Trophoblast cell (in vitro differentiated cells and primary cell): ENCODE data around the gene FBXL12.
A peak's percentile ranks its signal among the peaks of the same experiment; 100 is the strongest.
"Not testable (repeated sequence)": the region's sequence is repeated elsewhere in the genome, so short reads cannot be mapped to it uniquely, and the experiment has no call there.

ENCODE experiments used
- DNase-seq, 2 donors: peaks; one replicate each; pipeline ENCODE4 v3.0.0-alpha.2; 2016
- H2AFZ ChIP-seq: 2 replicates; pipeline ENCODE4 v1.6.1; 2013; ENCODE audit warnings: low read length, moderate library complexity, mild to moderate bottlenecking; ENCODE audit not compliant: insufficient read depth, poor library complexity
- H2AK5ac ChIP-seq: 2 replicates; pipeline ENCODE4 v1.6.1; 2013; ENCODE audit warnings: mild to moderate bottlenecking, low read length
- H2BK120ac ChIP-seq: 2 replicates; pipeline ENCODE4 v1.6.1; 2013; ENCODE audit warnings: low read length, mild to moderate bottlenecking, moderate library complexity; ENCODE audit not compliant: insufficient read depth, poor library complexity
- H2BK12ac ChIP-seq: 2 replicates; pipeline ENCODE4 v1.6.1; 2013; ENCODE audit warnings: mild to moderate bottlenecking, low read length, moderate library complexity
- H2BK5ac ChIP-seq: 2 replicates; pipeline ENCODE4 v1.6.1; 2013; ENCODE audit warnings: low read length, low read depth, moderate library complexity, mild to moderate bottlenecking; ENCODE audit not compliant: poor library complexity
- H3K14ac ChIP-seq: 2 replicates; pipeline ENCODE4 v1.6.1; 2013; ENCODE audit warnings: mild to moderate bottlenecking, low read length
- H3K18ac ChIP-seq: 2 replicates; pipeline ENCODE4 v1.6.1; 2013; ENCODE audit warnings: mild to moderate bottlenecking, low read length
- H3K23ac ChIP-seq: 2 replicates; pipeline ENCODE4 v1.6.1; 2013; ENCODE audit warnings: low read length
- H3K27ac ChIP-seq: 2 replicates; pipeline ENCODE4 v1.5.1; 2013; ENCODE audit warnings: low read depth, mild to moderate bottlenecking, inconsistent platforms, low read length, moderate library complexity
- H3K27me3 ChIP-seq: 2 replicates; pipeline ENCODE4 v1.6.1; 2013; ENCODE audit warnings: inconsistent platforms, mild to moderate bottlenecking, low read length, moderate library complexity; ENCODE audit not compliant: insufficient read depth
- H3K36me3 ChIP-seq, 2 experiments: 1 replicate in 1 of 2; 2 replicates in 1 of 2; pipeline ENCODE4 v1.6.1; 2013; ENCODE audit warnings: low read length in 2 of 2, mild to moderate bottlenecking in 2 of 2, moderate library complexity in 1 of 2; ENCODE audit not compliant: insufficient read depth in 2 of 2, control insufficient read depth in 1 of 2
- H3K4ac ChIP-seq: 2 replicates; pipeline ENCODE4 v1.6.1; 2013; ENCODE audit warnings: low read depth, mild to moderate bottlenecking, low read length, moderate library complexity
- H3K4me1 ChIP-seq, 2 experiments: 1 replicate in 1 of 2; 2 replicates in 1 of 2; pipeline ENCODE4 v1.6.1; 2013; ENCODE audit warnings: low read length in 2 of 2, mild to moderate bottlenecking in 2 of 2, moderate library complexity in 1 of 2; ENCODE audit not compliant: insufficient read depth in 2 of 2, control insufficient read depth in 1 of 2
- H3K4me2 ChIP-seq: 2 replicates; pipeline ENCODE4 v1.6.1; 2013; ENCODE audit warnings: inconsistent platforms, mild to moderate bottlenecking, low read length, moderate library complexity
- H3K4me3 ChIP-seq: 2 replicates; pipeline ENCODE4 v1.5.1; 2013; ENCODE audit warnings: mild to moderate bottlenecking, low read depth, low read length, inconsistent platforms
- H3K79me1 ChIP-seq: one replicate; pipeline ENCODE4 v1.6.1; 2013; ENCODE audit warnings: low read length
- H3K79me2 ChIP-seq: 2 replicates; pipeline ENCODE4 v1.6.1; 2013; ENCODE audit warnings: low read length, mild to moderate bottlenecking; ENCODE audit not compliant: control insufficient read depth, insufficient read depth, poor library complexity
- H3K9ac ChIP-seq: 2 replicates; pipeline ENCODE4 v1.6.1; 2013; ENCODE audit warnings: mild to moderate bottlenecking, low read length
- H3K9me3 ChIP-seq: 2 replicates; pipeline ENCODE4 v1.6.1; 2013; ENCODE audit warnings: low read depth, mild to moderate bottlenecking, control low read depth, inconsistent platforms, low read length; ENCODE audit not compliant: insufficient read depth
- H4K12ac ChIP-seq: 2 replicates; pipeline ENCODE4 v1.6.1; 2013; ENCODE audit warnings: low read depth, mild to moderate bottlenecking, low read length, moderate library complexity
- H4K8ac ChIP-seq: 2 replicates; pipeline ENCODE4 v1.6.1; 2013; ENCODE audit warnings: low read depth, mild to moderate bottlenecking, low read length, moderate library complexity
- H4K91ac ChIP-seq: one replicate; pipeline ENCODE4 v1.6.1; 2013; ENCODE audit warnings: low read depth, mild to moderate bottlenecking, low read length, moderate library complexity
- WGBS: extraction: QIAGEN DNeasy Blood & Tissue Kit; methylation state at CpG from one replicate; pipeline ENCODE4 v1.1.7; 2013; ENCODE audit warnings: missing lambda C conversion rate; ENCODE audit not compliant: insufficient read length, insufficient coverage; ENCODE audit errors: extremely low coverage; 5-methylcytosine and 5-hydroxymethylcytosine counted together

The FBXL12 gene

GRCh38 chr19:9843626-9844273 is 24.9 kb upstream of the FBXL12 start:
- not testable (repeated sequence) for H3K27me3 ChIP-seq, H3K79me1 ChIP-seq, H3K23ac ChIP-seq, H4K12ac ChIP-seq, H2BK120ac ChIP-seq, H3K4me2 ChIP-seq, H3K14ac ChIP-seq, H2AK5ac ChIP-seq, H3K4me1 ChIP-seq, H4K91ac ChIP-seq, DNase-seq, H3K79me2 ChIP-seq, H2AFZ ChIP-seq, H3K18ac ChIP-seq, H3K4me3 ChIP-seq, H3K27ac ChIP-seq, H2BK12ac ChIP-seq, H3K4ac ChIP-seq, H2BK5ac ChIP-seq, H4K8ac ChIP-seq, H3K9me3 ChIP-seq, H3K9ac ChIP-seq
- peaks cover 60 to 79% of the 10 kb centered on the region in 2 experiments for H3K36me3 ChIP-seq
- WGBS, result no CpG with 5 or more reads among the region's 12 CpGs

- H4K91ac ChIP-seq, result no peak overlapping the region
- H3K9me3 ChIP-seq, result peaks cover 2% of the 10 kb centered on the region
- H4K12ac ChIP-seq, result no peak overlapping the region
- no peak overlapping the region for H3K4me2 ChIP-seq
- H3K27ac ChIP-seq, result no peak overlapping the region
- no peak overlapping the region for H2AFZ ChIP-seq
- no peak overlapping the region for H3K4ac ChIP-seq
- H3K23ac ChIP-seq, result no peak overlapping the region
- no peak overlapping the region for H3K14ac ChIP-seq
- no peak overlapping the region for H4K8ac ChIP-seq
- H3K36me3 ChIP-seq, result peaks cover 59 to 80% of the 10 kb centered on the region in 2 experiments
- no peaks in the 10 kb centered on the region for H3K27me3 ChIP-seq
- no peak overlapping the region for H2BK12ac ChIP-seq
- no peak for DNase-seq
- no peak overlapping the region for H2BK120ac ChIP-seq
- H3K4me1 ChIP-seq, result no peaks in the 10 kb centered on the region
- H2AK5ac ChIP-seq, result no peak overlapping the region
- H3K9ac ChIP-seq, result peak overlapping the region; percentile 12
- no CpG with 5 or more reads among the region's 9 CpGs for WGBS
- no peak overlapping the region for H3K4me3 ChIP-seq
- no peaks in the 10 kb centered on the region for H3K79me2 ChIP-seq
- no peak overlapping the region for H2BK5ac ChIP-seq
- no peak overlapping the region for H3K18ac ChIP-seq
- no peaks in the 10 kb centered on the region for H3K79me1 ChIP-seq
Observed at GRCh38 chr19:9842834-9843625, 24.2 kb upstream of the FBXL12 start.

- no peak overlapping the region for H3K27ac ChIP-seq
- H3K23ac ChIP-seq, result no peak overlapping the region
- H3K14ac ChIP-seq, result no peak overlapping the region
- peaks cover 49 to 59% of the 10 kb centered on the region in 2 experiments for H3K36me3 ChIP-seq
- H3K79me2 ChIP-seq, result peaks cover 5% of the 10 kb centered on the region
- peaks cover 2% of the 10 kb centered on the region for H3K9me3 ChIP-seq
- H2BK5ac ChIP-seq, result no peak overlapping the region
- no peak overlapping the region for H2BK120ac ChIP-seq
- no peak overlapping the region for H4K12ac ChIP-seq
- no peaks in the 10 kb centered on the region for H3K79me1 ChIP-seq
- no peak overlapping the region for H2BK12ac ChIP-seq
- H4K91ac ChIP-seq, result no peak overlapping the region
- no peak overlapping the region for H3K9ac ChIP-seq
- no peak overlapping the region for H3K18ac ChIP-seq
- H2AK5ac ChIP-seq, result no peak overlapping the region
- H3K4ac ChIP-seq, result no peak overlapping the region
- no peak overlapping the region for H3K4me3 ChIP-seq
- no peak for DNase-seq
- no CpG with 5 or more reads among the region's 1 CpG for WGBS
- no peak overlapping the region for H2AFZ ChIP-seq
- no peak overlapping the region for H4K8ac ChIP-seq
- H3K4me1 ChIP-seq, result peaks cover 0 to 4% of the 10 kb centered on the region in 2 experiments
- no peaks in the 10 kb centered on the region for H3K27me3 ChIP-seq
- H3K4me2 ChIP-seq, result no peak overlapping the region
Observed at GRCh38 chr19:9839415-9839814, 20.5 kb upstream of the FBXL12 start.

GRCh38 chr19:9838324-9838723 is 19.4 kb upstream of the FBXL12 start:
- Histone ChIP-seq H3K23ac (no peak overlapping the region), H3K4me1 (peaks cover 0 to 4% of the 10 kb centered on the region in 2 experiments), H3K4ac (no peak overlapping the region), H4K8ac (no peak overlapping the region), H4K91ac (no peak overlapping the region), H3K4me3 (no peak overlapping the region), H4K12ac (no peak overlapping the region), H2AFZ (no peak overlapping the region), H3K79me1 (no peaks in the 10 kb centered on the region), H3K18ac (no peak overlapping the region), H3K9me3 (peaks cover 2% of the 10 kb centered on the region), H3K27ac (no peak overlapping the region), H2BK12ac (no peak overlapping the region), H2BK5ac (no peak overlapping the region), H3K79me2 (peaks cover 5% of the 10 kb centered on the region), H3K14ac (no peak overlapping the region), H3K9ac (no peak overlapping the region), H2AK5ac (no peak overlapping the region), H3K36me3 (peaks cover 40 to 49% of the 10 kb centered on the region in 2 experiments), H3K27me3 (no peaks in the 10 kb centered on the region), H3K4me2 (no peak overlapping the region), H2BK120ac (no peak overlapping the region)
- no peak for DNase-seq
- WGBS, result no CpG with 5 or more reads among the region's 15 CpGs
